Nephron progenitor cell (in vitro differentiated cells): ENCODE measurements around the gene C6orf141.

Experiments used
- DNase-seq: peaks from one replicate; pipeline ENCODE4 v3.0.0; 2021
- H3K27ac Mint-ChIP-seq: 2 replicates; pipeline ENCODE4 v1.8.0; 2021; ENCODE audit warnings: mild to moderate bottlenecking, moderate library complexity, mixed read lengths
- H3K27me3 Mint-ChIP-seq: 2 replicates; pipeline ENCODE4 v1.8.0; 2021; ENCODE audit warnings: mild to moderate bottlenecking, low read depth, mixed read lengths; ENCODE audit not compliant: poor library complexity
- H3K36me3 Mint-ChIP-seq: 2 replicates; pipeline ENCODE4 v1.8.0; 2021; ENCODE audit warnings: low read depth, mixed read lengths
- H3K4me1 Mint-ChIP-seq: 2 replicates; pipeline ENCODE4 v1.8.0; 2021; ENCODE audit warnings: mixed read lengths
- H3K4me3 Mint-ChIP-seq: 2 replicates; pipeline ENCODE4 v1.8.0; 2021; ENCODE audit warnings: mild to moderate bottlenecking, moderate library complexity, mixed read lengths
- H3K9me3 Mint-ChIP-seq: 2 replicates; pipeline ENCODE4 v1.8.0; 2021; ENCODE audit warnings: mild to moderate bottlenecking, moderate library complexity, mixed read lengths
- CTCF ChIP-seq: fragments of 200-600 bp; sonication (generic); IDR thresholded peaks from 2 replicates; pipeline ENCODE4 v1.5.0; 2021; ENCODE audit warnings: antibody characterized with exemption

Gene C6orf141

GRCh38 chr6:49514571-49515484 lies 35.6 kb upstream of the C6orf141 start:
- Mint-ChIP-seq H3K27me3 (no peaks in the 10 kb centered on the region), H3K4me3 (no peak overlapping the region), H3K9me3 (no peaks in the 10 kb centered on the region), H3K27ac (no peak overlapping the region), H3K36me3 (no peaks in the 10 kb centered on the region), H3K4me1 (no peaks in the 10 kb centered on the region)
- no peak for TF ChIP-seq CTCF
- DNase-seq: no peak

- no peaks in the 10 kb centered on the region for H3K36me3 Mint-ChIP-seq
- TF ChIP-seq CTCF: no peak
- H3K4me1 Mint-ChIP-seq: no peaks in the 10 kb centered on the region
- no peaks in the 10 kb centered on the region for H3K9me3 Mint-ChIP-seq
- no peak for DNase-seq
- H3K4me3 Mint-ChIP-seq: no peak overlapping the region
- H3K27me3 Mint-ChIP-seq: no peaks in the 10 kb centered on the region
- H3K27ac Mint-ChIP-seq: no peak overlapping the region
These were observed 34.9 kb upstream of the C6orf141 start for GRCh38 chr6:49515485-49516146.

- H3K27me3 Mint-ChIP-seq: no peaks in the 10 kb centered on the region
- no peak overlapping the region for H3K27ac Mint-ChIP-seq
- H3K9me3 Mint-ChIP-seq: no peaks in the 10 kb centered on the region
- no peak overlapping the region for H3K4me3 Mint-ChIP-seq
- no peak for DNase-seq
- H3K36me3 Mint-ChIP-seq: no peaks in the 10 kb centered on the region
- no peak for TF ChIP-seq CTCF
- H3K4me1 Mint-ChIP-seq: no peaks in the 10 kb centered on the region
These were observed 34.3 kb upstream of the C6orf141 start for GRCh38 chr6:49516147-49516505.

- Mint-ChIP-seq H3K4me3 (no peak overlapping the region), H3K9me3 (no peaks in the 10 kb centered on the region), H3K27me3 (no peaks in the 10 kb centered on the region), H3K36me3 (no peaks in the 10 kb centered on the region), H3K4me1 (no peaks in the 10 kb centered on the region), H3K27ac (no peak overlapping the region)
- DNase-seq: no peak
- TF ChIP-seq CTCF: no peak
These were observed 32.5 kb upstream of the C6orf141 start for GRCh38 chr6:49517919-49518318.

GRCh38 chr6:49519660-49520059 lies 30.8 kb upstream of the C6orf141 start:
- no peaks in the 10 kb centered on the region for H3K27me3 Mint-ChIP-seq
- no peak overlapping the region for H3K4me3 Mint-ChIP-seq
- no peaks in the 10 kb centered on the region for H3K9me3 Mint-ChIP-seq
- no peak for TF ChIP-seq CTCF
- no peak overlapping the region for H3K27ac Mint-ChIP-seq
- H3K4me1 Mint-ChIP-seq: no peaks in the 10 kb centered on the region
- no peak for DNase-seq
- H3K36me3 Mint-ChIP-seq: no peaks in the 10 kb centered on the region
